Activated CD4-positive, alpha-beta memory T cell treated with anti-CD3 and anti-CD28 coated beads, Interleukin-2, amount 10 ng/mL, durations not matched to agents 7 days and 5 days (primary cell): Measurements from ENCODE around the gene BCORL1. TPM values are rescaled to one million over a fixed set of nuclear protein-coding genes. Genes with fewer than 3 reads are reported as not detected.
A peak's percentile ranks its signal among the peaks of the same experiment; 100 is the strongest.

Source experiments
- CTCF ChIA-PET: fragments of 350-600 bp; sonication (Branson Sonifier 250); formaldehyde crosslinking; loops from one replicate; lab custom pipeline; 2021; ENCODE audit warnings: antibody characterized with exemption, inconsistent platforms; lab: Charles Lee
- POLR2A ChIA-PET: fragments of 350-600 bp; sonication (Branson Sonifier 250); formaldehyde crosslinking; loops from one replicate; lab custom pipeline; 2021; ENCODE audit warnings: antibody characterized with exemption; lab: Charles Lee
- DNase-seq: peaks from one replicate; pipeline ENCODE4 v3.0.0-alpha.2; 2020
- H3K27ac Mint-ChIP-seq: one replicate; pipeline ENCODE4 v1.8.0; 2021; ENCODE audit warnings: mild to moderate bottlenecking, mixed read lengths
- H3K27me3 Mint-ChIP-seq: one replicate; pipeline ENCODE4 v1.8.0; 2021; ENCODE audit warnings: mixed read lengths
- H3K36me3 Mint-ChIP-seq: one replicate; pipeline ENCODE4 v1.8.0; 2021; ENCODE audit warnings: low read depth, mixed read lengths
- H3K4me1 Mint-ChIP-seq: one replicate; pipeline ENCODE4 v1.8.0; 2021; ENCODE audit warnings: mixed read lengths
- H3K4me3 Mint-ChIP-seq: one replicate; pipeline ENCODE4 v1.8.0; 2021; ENCODE audit warnings: mild to moderate bottlenecking, mixed read lengths
- H3K9me3 Mint-ChIP-seq: one replicate; pipeline ENCODE4 v1.8.0; 2021; ENCODE audit warnings: mixed read lengths
- total RNA-seq, 2 experiments: library from RNA; stranded (reverse); gene quantifications; one replicate each; pipeline ENCODE4 v1.2.3, GENCODE V29; 2021

Gene BCORL1
- total RNA-seq, 2 experiments from 2014 or later, result 6.9 to 7.2 TPM

GRCh38 chrX:130082244-130083106 is 100.0 kb downstream of the BCORL1 start:
- peak overlapping the region; percentile 95 for H3K27ac Mint-ChIP-seq
- DNase-seq, result peak; percentile 88
- CTCF ChIA-PET, result interaction anchor here (0.5 to 4.5 kb wide), 12 partner anchors 8 to 125 kb away, joined by 3 to 103 read pairs (median 4); partner anchors contain the start of gene ELF4
- H3K9me3 Mint-ChIP-seq, result no peaks in the 10 kb centered on the region
- H3K36me3 Mint-ChIP-seq, result peaks cover 37% of the 10 kb centered on the region
- POLR2A ChIA-PET, result interaction anchor here (0.7 to 4.2 kb wide), 14 partner anchors 10 to 151 kb away, joined by 3 to 55 read pairs (median 4); partner anchors contain the start of genes AIFM1, ELF4 and RAB33A
- peak overlapping the region; percentile 57 for H3K4me3 Mint-ChIP-seq
- peaks cover 63% of the 10 kb centered on the region for H3K4me1 Mint-ChIP-seq
- no peaks in the 10 kb centered on the region for H3K27me3 Mint-ChIP-seq

GRCh38 chrX:130083107-130083490 is 100.7 kb downstream of the BCORL1 start:
- ChIA-PET POLR2A (interaction anchor here (1.9 to 5.5 kb wide), 4 partner anchors 9 to 38 kb away, joined by 9 to 59 read pairs (median 36); partner anchors contain the start of gene ELF4), CTCF (interaction anchor here (0.6 to 4.5 kb wide), 4 partner anchors 37 to 125 kb away, joined by 3 to 103 read pairs (median 50); no protein-coding TSS in a partner anchor)
- Mint-ChIP-seq H3K4me3 (peak overlapping the region; percentile 81), H3K36me3 (peaks cover 41% of the 10 kb centered on the region), H3K27me3 (no peaks in the 10 kb centered on the region), H3K9me3 (no peaks in the 10 kb centered on the region), H3K4me1 (peaks cover 69% of the 10 kb centered on the region), H3K27ac (peak overlapping the region; percentile 95)
- DNase-seq, result no peak

- H3K4me3 Mint-ChIP-seq, result peak overlapping the region; percentile 81
- peaks cover 76% of the 10 kb centered on the region for H3K4me1 Mint-ChIP-seq
- DNase-seq, result peak; percentile 35
- no peaks in the 10 kb centered on the region for H3K27me3 Mint-ChIP-seq
- ChIA-PET POLR2A (interaction anchor here (0.5 to 5.5 kb wide), 8 partner anchors 8 to 88 kb away, joined by 3 to 59 read pairs (median 15); partner anchors contain the start of genes AIFM1, ELF4 and RAB33A), CTCF (interaction anchor here (1.4 kb wide), 1 partner anchor 37 kb away, joined by 6 read pairs; no protein-coding TSS in a partner anchor)
- no peaks in the 10 kb centered on the region for H3K9me3 Mint-ChIP-seq
- H3K36me3 Mint-ChIP-seq, result peaks cover 41% of the 10 kb centered on the region
- H3K27ac Mint-ChIP-seq, result peak overlapping the region; percentile 95
These were observed 101.4 kb downstream of the BCORL1 start for GRCh38 chrX:130083656-130084382.

- Mint-ChIP-seq H3K36me3 (peaks cover 40% of the 10 kb centered on the region), H3K27me3 (no peaks in the 10 kb centered on the region), H3K4me3 (peak overlapping the region; percentile 81), H3K27ac (peak overlapping the region; percentile 95), H3K4me1 (peaks cover 78% of the 10 kb centered on the region), H3K9me3 (no peaks in the 10 kb centered on the region)
- DNase-seq, result peak; percentile 25
- ChIA-PET CTCF (interaction anchor here (1.4 to 2.3 kb wide), 2 partner anchors 11 to 36 kb away, joined by 6 to 10 read pairs; no protein-coding TSS in a partner anchor), POLR2A (interaction anchor here (1.2 to 5.5 kb wide), 8 partner anchors 8 to 87 kb away, joined by 5 to 59 read pairs (median 15); partner anchors contain the start of genes AIFM1, ELF4 and RAB33A)
These were observed 102.3 kb downstream of the BCORL1 start for GRCh38 chrX:130084631-130085237.

GRCh38 chrX:130085551-130086446 is 103.4 kb downstream of the BCORL1 start:
- no peak for DNase-seq
- H3K9me3 Mint-ChIP-seq, result no peaks in the 10 kb centered on the region
- POLR2A ChIA-PET, result interaction anchor here (0.8 to 5.5 kb wide), 10 partner anchors 10 to 308 kb away, joined by 3 to 59 read pairs (median 12); partner anchors contain the start of genes AIFM1, ELF4, RAB33A and SASH3
- peaks cover 82% of the 10 kb centered on the region for H3K4me1 Mint-ChIP-seq
- H3K4me3 Mint-ChIP-seq, result peak overlapping the region; percentile 81
- peaks cover 39% of the 10 kb centered on the region for H3K36me3 Mint-ChIP-seq
- peak overlapping the region; percentile 95 for H3K27ac Mint-ChIP-seq
- CTCF ChIA-PET, result interaction anchor here (2.3 to 3.5 kb wide), 2 partner anchors 10 to 34 kb away, joined by 10 to 29 read pairs; no protein-coding TSS in a partner anchor
- no peaks in the 10 kb centered on the region for H3K27me3 Mint-ChIP-seq

- CTCF ChIA-PET, result interaction anchor here (1.0 to 3.5 kb wide), 4 partner anchors 10 to 33 kb away, joined by 4 to 29 read pairs (median 7); no protein-coding TSS in a partner anchor
- Mint-ChIP-seq H3K36me3 (peaks cover 35% of the 10 kb centered on the region), H3K9me3 (no peaks in the 10 kb centered on the region), H3K4me1 (peaks cover 76% of the 10 kb centered on the region), H3K27me3 (no peaks in the 10 kb centered on the region), H3K4me3 (peak overlapping the region; percentile 81), H3K27ac (peak overlapping the region; percentile 95)
- POLR2A ChIA-PET, result interaction anchor here (0.8 to 5.5 kb wide), 14 partner anchors 9 to 308 kb away, joined by 3 to 59 read pairs (median 7); partner anchors contain the start of genes AIFM1, ELF4 and RAB33A
- peak; percentile 84 for DNase-seq
These were observed 104.2 kb downstream of the BCORL1 start for GRCh38 chrX:130086447-130087206.

- no peaks in the 10 kb centered on the region for H3K27me3 Mint-ChIP-seq
- H3K4me3 Mint-ChIP-seq, result peak overlapping the region; percentile 54
These were observed 107.9 kb downstream of the BCORL1 start for GRCh38 chrX:130090364-130090763.

GRCh38 chrX:130091980-130092522 is 109.6 kb downstream of the BCORL1 start:
- peaks cover 17% of the 10 kb centered on the region for H3K36me3 Mint-ChIP-seq
- CTCF ChIA-PET, result interaction anchor here (0.8 to 1.7 kb wide), 4 partner anchors 12 to 27 kb away, joined by 3 to 5 read pairs (median 4); no protein-coding TSS in a partner anchor

More at GRCh38 chrX:130090364-130090763, 107.9 kb downstream of the BCORL1 start:
- CTCF ChIA-PET, result interaction anchor here (1.1 to 1.9 kb wide), 2 partner anchors 8 to 31 kb away, joined by 4 to 6 read pairs; no protein-coding TSS in a partner anchor
- Mint-ChIP-seq H3K36me3 (peaks cover 27% of the 10 kb centered on the region), H3K27ac (peak overlapping the region; percentile 65), H3K4me1 (peaks cover 76% of the 10 kb centered on the region), H3K9me3 (no peaks in the 10 kb centered on the region)
- DNase-seq, result no peak
- POLR2A ChIA-PET, result no interaction called here

GRCh38 chrX:130093271-130093670 is 110.8 kb downstream of the BCORL1 start:
- DNase-seq, result no peak
- no peaks in the 10 kb centered on the region for H3K9me3 Mint-ChIP-seq
- H3K27ac Mint-ChIP-seq, result peak overlapping the region; percentile 35
- H3K4me1 Mint-ChIP-seq, result peaks cover 70% of the 10 kb centered on the region
- ChIA-PET POLR2A (no interaction called here), CTCF (no interaction called here)
- no peak overlapping the region for H3K4me3 Mint-ChIP-seq
- H3K36me3 Mint-ChIP-seq, result peaks cover 13% of the 10 kb centered on the region
- no peaks in the 10 kb centered on the region for H3K27me3 Mint-ChIP-seq

More at GRCh38 chrX:130091980-130092522, 109.6 kb downstream of the BCORL1 start:
- POLR2A ChIA-PET, result interaction anchor here (1.0 to 1.7 kb wide), 10 partner anchors 8 to 81 kb away, joined by 3 to 9 read pairs (median 3); partner anchors contain the start of gene ELF4
- H3K27ac Mint-ChIP-seq, result peak overlapping the region; percentile 98
- H3K4me1 Mint-ChIP-seq, result peaks cover 68% of the 10 kb centered on the region
- no peaks in the 10 kb centered on the region for H3K27me3 Mint-ChIP-seq
- DNase-seq, result peak; percentile 92
- peak overlapping the region; percentile 91 for H3K4me3 Mint-ChIP-seq
- no peaks in the 10 kb centered on the region for H3K9me3 Mint-ChIP-seq

- Mint-ChIP-seq H3K27ac (peak overlapping the region; percentile 19), H3K4me3 (no peak overlapping the region), H3K36me3 (peaks cover 10% of the 10 kb centered on the region), H3K9me3 (no peaks in the 10 kb centered on the region), H3K27me3 (no peaks in the 10 kb centered on the region), H3K4me1 (peaks cover 71% of the 10 kb centered on the region)
- CTCF ChIA-PET, result interaction anchor here (0.8 to 3.9 kb wide), 3 partner anchors 7 to 12 kb away, joined by 3 to 10 read pairs (median 3); no protein-coding TSS in a partner anchor
- no peak for DNase-seq
- POLR2A ChIA-PET, result interaction anchor here (0.8 to 2.0 kb wide), 5 partner anchors 8 to 71 kb away, joined by 3 to 8 read pairs (median 3); partner anchors contain the start of gene AIFM1
These were observed 112.3 kb downstream of the BCORL1 start for GRCh38 chrX:130094696-130095095.
